DND-41 (cell line): ENCODE measurements around the gene COPA.

Experiments used
- EZH2 ChIP-seq: IDR thresholded peaks from 3 replicates; pipeline ENCODE4 v1.6.1; 2012; ENCODE audit warnings: borderline replicate concordance, low read depth, mild to moderate bottlenecking, moderate library complexity, low read length, inconsistent platforms; ENCODE audit not compliant: severe bottlenecking
- TF ChIP-seq, protein P1 (sequence below): IDR thresholded peaks from 2 replicates; pipeline ENCODE4 v1.5.1; 2012; ENCODE audit warnings: borderline replicate concordance, low read length, moderate library complexity, mild to moderate bottlenecking; ENCODE audit not compliant: poor library complexity, severe bottlenecking; ENCODE audit errors: extremely low read depth

DNA sequence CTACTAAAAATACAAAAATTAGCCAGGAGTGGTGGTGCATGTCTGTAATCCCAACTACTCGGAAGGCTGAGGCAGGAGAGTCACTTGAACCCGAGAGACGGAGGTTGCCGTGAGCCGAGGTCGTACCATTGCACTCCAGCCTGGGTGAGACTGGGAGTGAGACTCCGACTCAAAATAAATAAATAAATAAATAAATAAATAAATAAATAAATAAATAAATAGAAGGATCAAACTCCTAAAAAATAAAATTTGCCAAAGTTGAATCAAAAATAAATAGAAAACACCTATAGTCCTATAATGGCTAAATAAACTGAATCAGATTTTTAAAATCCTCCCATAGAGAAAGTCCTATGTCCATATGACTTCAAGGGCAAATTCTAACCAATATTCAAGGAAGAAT lies 42.9 kb downstream of the COPA start:
- TF ChIP-seq, protein P1, sequence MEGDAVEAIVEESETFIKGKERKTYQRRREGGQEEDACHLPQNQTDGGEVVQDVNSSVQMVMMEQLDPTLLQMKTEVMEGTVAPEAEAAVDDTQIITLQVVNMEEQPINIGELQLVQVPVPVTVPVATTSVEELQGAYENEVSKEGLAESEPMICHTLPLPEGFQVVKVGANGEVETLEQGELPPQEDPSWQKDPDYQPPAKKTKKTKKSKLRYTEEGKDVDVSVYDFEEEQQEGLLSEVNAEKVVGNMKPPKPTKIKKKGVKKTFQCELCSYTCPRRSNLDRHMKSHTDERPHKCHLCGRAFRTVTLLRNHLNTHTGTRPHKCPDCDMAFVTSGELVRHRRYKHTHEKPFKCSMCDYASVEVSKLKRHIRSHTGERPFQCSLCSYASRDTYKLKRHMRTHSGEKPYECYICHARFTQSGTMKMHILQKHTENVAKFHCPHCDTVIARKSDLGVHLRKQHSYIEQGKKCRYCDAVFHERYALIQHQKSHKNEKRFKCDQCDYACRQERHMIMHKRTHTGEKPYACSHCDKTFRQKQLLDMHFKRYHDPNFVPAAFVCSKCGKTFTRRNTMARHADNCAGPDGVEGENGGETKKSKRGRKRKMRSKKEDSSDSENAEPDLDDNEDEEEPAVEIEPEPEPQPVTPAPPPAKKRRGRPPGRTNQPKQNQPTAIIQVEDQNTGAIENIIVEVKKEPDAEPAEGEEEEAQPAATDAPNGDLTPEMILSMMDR, result no peak
- no peak for TF ChIP-seq EZH2
